Fibroblast of lung (primary cell): ENCODE data around the gene REXO2.

Experiments used
- CTCF ChIP-seq, 2 donors: IDR thresholded peaks in 1 of 2; conservative IDR thresholded peaks in 1 of 2; 1 replicate in 1 of 2; 2 replicates in 1 of 2; pipeline ENCODE4 v1.5.1; 2011 to 2012; ENCODE audit warnings: low read length in 2 of 2, control low read depth in 1 of 2, inconsistent platforms in 1 of 2, low read depth in 1 of 2, mild to moderate bottlenecking in 1 of 2
- EZH2 ChIP-seq: IDR thresholded peaks from 2 replicates; pipeline ENCODE4 v1.5.1; 2012; ENCODE audit warnings: low read length, control low read depth, mild to moderate bottlenecking; ENCODE audit errors: missing control alignments

GRCh38 chr11:114400216-114400914 lies 38.9 kb upstream of the REXO2 start, which contains the start of the genes C11orf71 and RBM7:
- peak in 1 of 2 donors; percentile 3 for TF ChIP-seq CTCF (conservative IDR thresholded peaks at IDR 0.05 in 1 of 2, IDR thresholded peaks at IDR 0.05 in 1 of 2; ENCODE audit: low read depth in 1 of 2, low read length in 2 of 2)
- no peak for TF ChIP-seq EZH2
